Heart right ventricle (tissue), 16 donors: ENCODE data around the gene LCAT. TPM values are rescaled to one million over a fixed set of nuclear protein-coding genes. Genes with fewer than 3 reads are reported as not detected.

ENCODE experiments used
- ATAC-seq, 8 donors: fragments of 200-7000 bp; cut with Tn5 transposase; one replicate each; pipeline ENCODE4 v1.9.1; 2020; ENCODE audit warnings: mild to moderate bottlenecking in 8 of 8, moderate library complexity in 8 of 8, moderate number of reproducible peaks in 1 of 8
- DNase-seq, 2 donors: peaks; one replicate each; pipeline ENCODE4 v3.0.0-alpha.2; 2020
- H3K27ac ChIP-seq, 10 donors: fragments of 200-600 bp; sonication (generic) in 2 of 10; one replicate each; pipeline versions ENCODE4 v1.5.0 to v1.8.0; 2020 to 2022; ENCODE audit warnings: mild to moderate bottlenecking in 3 of 10
- H3K27me3 ChIP-seq, 7 donors: fragments of 200-600 bp; one replicate each; pipeline ENCODE4 v1.8.0; 2021 to 2022; ENCODE audit warnings: mild to moderate bottlenecking in 2 of 7
- H3K36me3 ChIP-seq, 9 donors: fragments of 200-600 bp; sonication (generic) in 1 of 9; one replicate each; pipeline versions ENCODE4 v1.5.0 to v1.8.0; 2020 to 2022; ENCODE audit warnings: mild to moderate bottlenecking in 2 of 9
- H3K4me1 ChIP-seq, 9 donors: fragments of 200-600 bp; sonication (generic) in 1 of 9; one replicate each; pipeline versions ENCODE4 v1.5.0 to v1.8.0; 2020 to 2022; ENCODE audit warnings: mild to moderate bottlenecking in 4 of 9
- H3K4me3 ChIP-seq, 10 donors: fragments of 200-600 bp; sonication (generic) in 2 of 10; one replicate each; pipeline versions ENCODE4 v1.5.0 to v1.8.0; 2020 to 2022; ENCODE audit warnings: mild to moderate bottlenecking in 7 of 10, moderate library complexity in 2 of 10
- H3K9me3 ChIP-seq, 11 donors: fragments of 200-600 bp in 10 of 11; sonication (generic) in 2 of 11; one replicate each; pipeline versions ENCODE4 v1.5.0 to v1.8.0; 2013 to 2022; ENCODE audit warnings: mild to moderate bottlenecking in 2 of 11, control low read depth in 1 of 11, moderate library complexity in 1 of 11
- CTCF ChIP-seq, 9 donors: fragments of 200-600 bp; sonication (generic) in 2 of 9; IDR thresholded peaks; one replicate each; pipeline versions ENCODE4 v1.5.0 to v1.8.0; 2021 to 2022; ENCODE audit warnings: antibody characterized with exemption in 9 of 9, mild to moderate bottlenecking in 5 of 9, moderate library complexity in 1 of 9
- WGBS, 2 donors: extraction: QIAGEN DNeasy Blood & Tissue Kit; methylation state at CpG; one replicate each; pipeline ENCODE4 v1.1.7; 2013; ENCODE audit warnings: inconsistent platforms in 1 of 2; 5-methylcytosine and 5-hydroxymethylcytosine counted together
- intact Hi-C, 10 donors: fragments of 100-400 bp; cut with DNase I; formaldehyde crosslinking; loops; one replicate each; pipeline versions ENCODE4 v1.11.1 to v1.14.2; 2022
- polyA plus RNA-seq, 2 donors: library from polyadenylated mRNA; stranded (reverse); fragments of 200-250 nt; gene quantifications; one replicate each; pipeline ENCODE4 v1.2.3, GENCODE V29; 2013
- total RNA-seq, 10 donors: library from RNA; stranded (reverse); fragmentation: NEBNext Ultra II Directional in 3 of 10; extraction: Animal tissue kit (Norgen Biotek cat#: 25700) in 3 of 10; gene quantifications; one replicate each; pipeline versions ENCODE4 v1.2.1 to v1.2.4, GENCODE V29; 2021 to 2023
- donor health status: Arrhythmogenic right ventricular cardiomyopathy.
- donor health status: ischemic (EF 13 %, LVEDD 7.1; RV severe dilation, severe dysfunction).
- donor health status: healthy with polysubstance abuse.
- donor health status: DM: no; HTN: yes; CAD: no.
- donor health status: DM: no; HTN: no; CAD: no.
- donor health status: ischemic (EF 25% LVEDD 6.9; RV normal size, moderate dysfunction).
- donor health status: ischemic (EF 25% LVEDD 5.7; RV mildly dilated, moderate dysfunction).
- donor health status: healthy.
- donor health status: DM: yes; HTN: yes; CAD: no.
- donor health status: Ischemic cardiomyopathy.
- donor health status: ischemic (EF 35%, LVEDD 5.7; RV mildly dilated, moderate dysfunction).
- donor health status: nonischemic (EF 11% LVEDD 7.7; RV severe dilation, severe dysfunction).
- donor health status: DM: yes; HTN: yes; CAD: no.
- donor health status: PGD.
- donor health status: ischemic (EF 29% LVEDD 5.4; RV normal size, mild dysfunction).
- donor health status: nonischemic (EF 23%, LVEDD 6.1; RV moderate dilation, normal function).

LCAT gene
- total and polyA plus RNA-seq, 12 donors: 14.4 to 96.5 (median 20.6) TPM

- DNase-seq: no peak
- ATAC-seq: peak in 2 of 8 donors; percentile 9 to 30
- Histone ChIP-seq H3K9me3 (no peaks in the 10 kb centered on the region), H3K4me1 (peaks cover 0 to 15% (median 0%) of the 10 kb centered on the region in 9 donors), H3K36me3 (peaks cover 0 to 73% (median 23%) of the 10 kb centered on the region in 9 donors), H3K27me3 (no peaks in the 10 kb centered on the region), H3K4me3 (no peak overlapping the region), H3K27ac (no peak overlapping the region)
- WGBS, 2 donors: 95% methylated on average over 36 of the region's 36 CpGs
- intact Hi-C loops: no loop called here
- TF ChIP-seq CTCF (IDR thresholded peaks at IDR 0.05): no peak
Observed at GRCh38 chr16:67909056-67909742, 34.7 kb downstream of the LCAT start.

- ATAC-seq (no peak), DNase-seq (no peak)
- no peak overlapping the region for H3K4me3 ChIP-seq
- no peaks in the 10 kb centered on the region for H3K9me3 ChIP-seq
- no peaks in the 10 kb centered on the region for H3K27me3 ChIP-seq
- WGBS, 2 donors: 89 to 92% methylated on average over 11 of the region's 11 CpGs
- H3K27ac ChIP-seq: no peak overlapping the region
- H3K36me3 ChIP-seq: peaks cover 0 to 71% (median 28%) of the 10 kb centered on the region in 9 donors
- TF ChIP-seq CTCF (IDR thresholded peaks at IDR 0.05): no peak
- peaks cover 0 to 26% (median 3%) of the 10 kb centered on the region in 9 donors for H3K4me1 ChIP-seq
- intact Hi-C loops: no loop called here
Observed at GRCh38 chr16:67907397-67908180, 36.3 kb downstream of the LCAT start.

GRCh38 chr16:67902831-67903230 is 41.1 kb downstream of the LCAT start:
- intact Hi-C loops: no loop called here
- Histone ChIP-seq H3K27ac (peak overlapping the region in 4 of 10 donors; percentile 8 to 53 (median 46)), H3K4me1 (peaks cover 0 to 23% (median 8%) of the 10 kb centered on the region in 9 donors), H3K9me3 (no peaks in the 10 kb centered on the region), H3K36me3 (peaks cover 0 to 46% (median 5%) of the 10 kb centered on the region in 9 donors), H3K27me3 (no peaks in the 10 kb centered on the region), H3K4me3 (no peak overlapping the region)
- peak in 1 of 8 donors; percentile 41 for ATAC-seq
- WGBS, 2 donors: 72 to 80% methylated on average over 4 of the region's 4 CpGs
- DNase-seq: no peak
- TF ChIP-seq CTCF (IDR thresholded peaks at IDR 0.05): no peak

GRCh38 chr16:67901734-67902133 is 42.2 kb downstream of the LCAT start:
- Histone ChIP-seq H3K9me3 (no peaks in the 10 kb centered on the region), H3K4me1 (peaks cover 4 to 34% (median 19%) of the 10 kb centered on the region in 9 donors), H3K27me3 (no peaks in the 10 kb centered on the region), H3K27ac (no peak overlapping the region), H3K36me3 (peaks cover 0 to 46% (median 5%) of the 10 kb centered on the region in 9 donors), H3K4me3 (no peak overlapping the region)
- 95 to 97% methylated on average over 5 of the region's 5 CpGs for WGBS, 2 donors
- DNase-seq (no peak), ATAC-seq (no peak)
- intact Hi-C loops: no loop called here
- no peak for TF ChIP-seq CTCF (IDR thresholded peaks at IDR 0.05)
